H9 (cell line): ENCODE data around the gene BCL2L15. TPM values are rescaled to one million over a fixed set of nuclear protein-coding genes. Genes with fewer than 3 reads are reported as not detected.

Experiments
- DNase-seq: peaks from one replicate; pipeline ENCODE4 v3.0.0-alpha.2; 2017
- H2AFZ ChIP-seq: one replicate; pipeline ENCODE4 v1.6.1; 2013; ENCODE audit warnings: mild to moderate bottlenecking, low read length, control low read depth, moderate library complexity
- H2AK5ac ChIP-seq: 2 replicates; pipeline ENCODE4 v1.6.1; 2013; ENCODE audit warnings: low read length, control low read depth, mixed read lengths; ENCODE audit not compliant: insufficient read length
- H2BK120ac ChIP-seq: one replicate; pipeline ENCODE4 v1.6.1; 2013; ENCODE audit warnings: low read depth, mild to moderate bottlenecking, low read length, control low read depth, inconsistent platforms; ENCODE audit not compliant: poor library complexity, severe bottlenecking
- H2BK12ac ChIP-seq: 2 replicates; pipeline ENCODE4 v1.6.1; 2013; ENCODE audit warnings: low read length, control low read depth, mixed read lengths, low read depth; ENCODE audit not compliant: insufficient read length
- H2BK15ac ChIP-seq: 2 replicates; pipeline ENCODE4 v1.6.1; 2013; ENCODE audit warnings: low read depth, low read length, control low read depth
- H2BK20ac ChIP-seq: one replicate; pipeline ENCODE4 v1.6.1; 2013; ENCODE audit warnings: low read depth, mild to moderate bottlenecking, low read length, control low read depth, inconsistent platforms; ENCODE audit not compliant: poor library complexity, severe bottlenecking
- H2BK5ac ChIP-seq: 2 replicates; pipeline ENCODE4 v1.6.1; 2013; ENCODE audit warnings: low read length, control low read depth, mixed read lengths; ENCODE audit not compliant: insufficient read length
- H3K14ac ChIP-seq: 2 replicates; pipeline ENCODE4 v1.6.1; 2013; ENCODE audit warnings: low read length, control low read depth; ENCODE audit not compliant: insufficient read depth
- H3K18ac ChIP-seq: 2 replicates; pipeline ENCODE4 v1.6.1; 2013; ENCODE audit warnings: low read depth, mild to moderate bottlenecking, mixed read lengths, low read length, control low read depth; ENCODE audit not compliant: insufficient read length
- H3K23ac ChIP-seq: 2 replicates; pipeline ENCODE4 v1.6.1; 2013; ENCODE audit warnings: low read length, control low read depth, mixed read lengths, low read depth; ENCODE audit not compliant: insufficient read length
- H3K23me2 ChIP-seq: 2 replicates; pipeline ENCODE4 v1.6.1; 2013; ENCODE audit warnings: low read depth, mild to moderate bottlenecking, mixed read lengths, low read length, control low read depth; ENCODE audit not compliant: insufficient read length, poor library complexity, severe bottlenecking
- H3K27ac ChIP-seq: 2 replicates; pipeline ENCODE4 v1.5.1; 2013; ENCODE audit warnings: low read length, control low read depth, mixed read lengths, low read depth; ENCODE audit not compliant: insufficient read length
- H3K27me3 ChIP-seq: 2 replicates; pipeline ENCODE4 v1.6.1; 2013; ENCODE audit warnings: low read length, control low read depth, inconsistent platforms; ENCODE audit not compliant: insufficient read depth
- H3K4ac ChIP-seq: 2 replicates; pipeline ENCODE4 v1.6.1; 2013; ENCODE audit warnings: low read depth, mild to moderate bottlenecking, control low read depth, inconsistent platforms, low read length, moderate library complexity
- H3K4me1 ChIP-seq: 2 replicates; pipeline ENCODE4 v1.6.1; 2013; ENCODE audit warnings: low read length, control low read depth, inconsistent platforms; ENCODE audit not compliant: insufficient read depth
- H3K4me2 ChIP-seq: 2 replicates; pipeline ENCODE4 v1.6.1; 2013; ENCODE audit warnings: low read length, control low read depth, mixed read lengths; ENCODE audit not compliant: insufficient read length, insufficient read depth
- H3K56ac ChIP-seq: 2 replicates; pipeline ENCODE4 v1.6.1; 2013; ENCODE audit warnings: low read depth, mild to moderate bottlenecking, mixed read lengths, low read length, control low read depth; ENCODE audit not compliant: insufficient read length
- H3K79me1 ChIP-seq: 2 replicates; pipeline ENCODE4 v1.6.1; 2013; ENCODE audit warnings: low read depth, mild to moderate bottlenecking, moderate library complexity, low read length, control low read depth, inconsistent platforms; ENCODE audit not compliant: insufficient read depth, poor library complexity, severe bottlenecking
- H3K79me2 ChIP-seq: 2 replicates; pipeline ENCODE4 v1.6.1; 2013; ENCODE audit warnings: low read length, control low read depth, inconsistent platforms; ENCODE audit not compliant: insufficient read depth
- H3K9ac ChIP-seq: 2 replicates; pipeline ENCODE4 v1.6.1; 2013; ENCODE audit warnings: low read length, control low read depth, mixed read lengths; ENCODE audit not compliant: insufficient read length; ENCODE audit errors: extremely low read depth
- H3K9me3 ChIP-seq: one replicate; pipeline ENCODE4 v1.6.1; 2013; ENCODE audit warnings: low read depth, low read length, inconsistent platforms; ENCODE audit not compliant: control insufficient read depth
- H3T11ph ChIP-seq: one replicate; pipeline ENCODE4 v1.6.1; 2013; ENCODE audit warnings: mild to moderate bottlenecking, low read length, control low read depth, inconsistent platforms
- H4K20me1 ChIP-seq: one replicate; pipeline ENCODE4 v1.6.1; 2013; ENCODE audit not compliant: control insufficient read depth, insufficient read length, insufficient read depth
- H4K5ac ChIP-seq: 2 replicates; pipeline ENCODE4 v1.6.1; 2013; ENCODE audit warnings: low read depth, mild to moderate bottlenecking, mixed read lengths, low read length, control low read depth; ENCODE audit not compliant: insufficient read length
- H4K8ac ChIP-seq: replicated peaks from 2 replicates; pipeline ENCODE4 v1.6.1; 2013; ENCODE audit warnings: low read length, control low read depth, mixed read lengths, low read depth; ENCODE audit not compliant: insufficient read length
- H4K91ac ChIP-seq: 2 replicates; pipeline ENCODE4 v1.6.1; 2013; ENCODE audit warnings: low read depth, mild to moderate bottlenecking, moderate library complexity, mixed read lengths, low read length, control low read depth; ENCODE audit not compliant: insufficient read length
- H3K27ac Mint-ChIP-seq, 3 experiments: 2 replicates in 2 of 3; 3 replicates in 1 of 3; pipeline ENCODE4 v1.8.0; 2020 to 2021; ENCODE audit warnings: mixed read lengths in 3 of 3, mild to moderate bottlenecking in 1 of 3, moderate library complexity in 1 of 3
- H3K27me3 Mint-ChIP-seq: 2 replicates; pipeline ENCODE4 v1.8.0; 2021; ENCODE audit warnings: low read depth, mild to moderate bottlenecking, moderate library complexity, mixed read lengths
- H3K36me3 Mint-ChIP-seq, 3 experiments: 2 replicates in 2 of 3; 3 replicates in 1 of 3; pipeline ENCODE4 v1.8.0; 2020 to 2021; ENCODE audit warnings: low read depth in 3 of 3, mixed read lengths in 3 of 3; ENCODE audit not compliant: insufficient read depth in 1 of 3
- H3K4me1 Mint-ChIP-seq, 2 experiments: 2 replicates each; pipeline ENCODE4 v1.8.0; 2020; ENCODE audit warnings: mixed read lengths in 2 of 2
- H3K4me3 Mint-ChIP-seq, 2 experiments: 2 replicates in 1 of 2; 3 replicates in 1 of 2; pipeline ENCODE4 v1.8.0; 2020 to 2021; ENCODE audit warnings: mild to moderate bottlenecking in 2 of 2, mixed read lengths in 2 of 2, moderate library complexity in 1 of 2
- H3K9me3 Mint-ChIP-seq, 2 experiments: 2 replicates in 1 of 2; 3 replicates in 1 of 2; pipeline ENCODE4 v1.8.0; 2020; ENCODE audit warnings: mild to moderate bottlenecking in 2 of 2, mixed read lengths in 2 of 2, moderate library complexity in 1 of 2
- WGBS: extraction: QIAGEN DNeasy Blood & Tissue Kit; methylation state at CpG from one replicate; pipeline ENCODE4 v1.1.7; 2013; ENCODE audit warnings: missing lambda C conversion rate, low lambda C conversion rate, mixed read lengths; ENCODE audit not compliant: insufficient read length; ENCODE audit errors: extremely low coverage; 5-methylcytosine and 5-hydroxymethylcytosine counted together
- total RNA-seq: library from RNA; stranded (reverse); gene quantifications from 2 replicates; pipeline ENCODE4 v1.2.1, GENCODE V29; 2021
- TF ChIP-seq, protein P1 (sequence below): fragments of 200-600 bp; sonication (generic); conservative IDR thresholded peaks from 3 replicates; pipeline ENCODE4 v1.8.0; 2021; ENCODE audit warnings: antibody characterized with exemption, mild to moderate bottlenecking

The BCL2L15 gene
- total RNA-seq, 1 experiment from 2014 or later = 0.22 TPM

DNA sequence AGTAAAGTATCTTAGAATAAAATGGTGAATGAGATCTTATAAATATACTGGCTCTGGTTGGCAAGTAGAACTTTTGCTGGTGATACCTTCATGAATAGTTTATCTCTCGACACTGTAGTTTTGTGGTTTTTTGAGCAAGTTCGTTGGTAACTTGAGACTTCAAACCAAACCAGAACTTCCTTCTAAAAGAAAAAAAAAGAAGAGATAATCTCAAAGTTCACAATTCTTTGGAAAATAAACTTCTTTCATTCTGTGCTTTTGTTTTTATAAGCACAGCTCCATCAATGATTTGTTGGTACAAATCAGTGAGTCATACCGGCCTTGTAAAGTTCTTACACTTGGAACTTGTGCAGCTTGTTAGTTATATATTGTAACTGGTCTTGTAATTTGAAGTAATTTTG is 44.1 kb upstream of the BCL2L15 start:
- H2AK5ac ChIP-seq = no peak overlapping the region
- H3K4me1 ChIP-seq = no peaks in the 10 kb centered on the region
- Mint-ChIP-seq H3K27me3 (peaks cover 2% of the 10 kb centered on the region), H3K36me3 (0 out of 7 replicates have a peak, but pooled peaks cover 0 to 3% (median 3%) of the 10 kb centered on the region in 3 experiments), H3K9me3 (no peaks in the 10 kb centered on the region; a peak in 1 of 5 replicates), H3K4me3 (peak overlapping the region; percentile 90 to 91; a peak in 3 of 5 replicates), H3K27ac (no peak overlapping the region), H3K4me1 (peaks cover 36 to 41% of the 10 kb centered on the region in 2 experiments)
- no peak overlapping the region for H4K91ac ChIP-seq
- H4K8ac ChIP-seq = no peak overlapping the region
- H3K27ac ChIP-seq = no peak overlapping the region
- no peak overlapping the region for H3K9ac ChIP-seq
- H3K79me2 ChIP-seq = peaks cover 12% of the 10 kb centered on the region; the same call in 1 of the 2 replicates
- no peak overlapping the region for H3K4ac ChIP-seq
- H4K5ac ChIP-seq = no peak overlapping the region
- no peak overlapping the region for H2AFZ ChIP-seq
- no peaks in the 10 kb centered on the region for H4K20me1 ChIP-seq
- TF ChIP-seq, protein P1, sequence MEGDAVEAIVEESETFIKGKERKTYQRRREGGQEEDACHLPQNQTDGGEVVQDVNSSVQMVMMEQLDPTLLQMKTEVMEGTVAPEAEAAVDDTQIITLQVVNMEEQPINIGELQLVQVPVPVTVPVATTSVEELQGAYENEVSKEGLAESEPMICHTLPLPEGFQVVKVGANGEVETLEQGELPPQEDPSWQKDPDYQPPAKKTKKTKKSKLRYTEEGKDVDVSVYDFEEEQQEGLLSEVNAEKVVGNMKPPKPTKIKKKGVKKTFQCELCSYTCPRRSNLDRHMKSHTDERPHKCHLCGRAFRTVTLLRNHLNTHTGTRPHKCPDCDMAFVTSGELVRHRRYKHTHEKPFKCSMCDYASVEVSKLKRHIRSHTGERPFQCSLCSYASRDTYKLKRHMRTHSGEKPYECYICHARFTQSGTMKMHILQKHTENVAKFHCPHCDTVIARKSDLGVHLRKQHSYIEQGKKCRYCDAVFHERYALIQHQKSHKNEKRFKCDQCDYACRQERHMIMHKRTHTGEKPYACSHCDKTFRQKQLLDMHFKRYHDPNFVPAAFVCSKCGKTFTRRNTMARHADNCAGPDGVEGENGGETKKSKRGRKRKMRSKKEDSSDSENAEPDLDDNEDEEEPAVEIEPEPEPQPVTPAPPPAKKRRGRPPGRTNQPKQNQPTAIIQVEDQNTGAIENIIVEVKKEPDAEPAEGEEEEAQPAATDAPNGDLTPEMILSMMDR = no peak
- no peak for DNase-seq
- WGBS = no CpG with 5 or more reads among the region's 3 CpGs
- H3T11ph ChIP-seq = no peak overlapping the region
- peaks cover 16% of the 10 kb centered on the region for H3K23me2 ChIP-seq
- no peaks in the 10 kb centered on the region for H3K79me1 ChIP-seq
- no peak overlapping the region for H3K4me2 ChIP-seq
- no peak overlapping the region for H2BK12ac ChIP-seq
- no peak overlapping the region for H3K18ac ChIP-seq
- no peaks in the 10 kb centered on the region for H3K27me3 ChIP-seq
- H3K56ac ChIP-seq = no peak overlapping the region
- no peak overlapping the region for H2BK5ac ChIP-seq
- no peak overlapping the region for H3K14ac ChIP-seq
- H2BK120ac ChIP-seq = no peak overlapping the region
- no peak overlapping the region for H2BK15ac ChIP-seq
- no peak overlapping the region for H3K23ac ChIP-seq
- no peaks in the 10 kb centered on the region for H3K9me3 ChIP-seq
- H2BK20ac ChIP-seq = no peak overlapping the region
